Fibroblast of lung (primary cell): Measurements from ENCODE around the gene NES.

Experiments
- CTCF ChIP-seq, 2 donors: IDR thresholded peaks in 1 of 2; conservative IDR thresholded peaks in 1 of 2; 1 replicate in 1 of 2; 2 replicates in 1 of 2; pipeline ENCODE4 v1.5.1; 2011 to 2012; ENCODE audit warnings: low read length in 2 of 2, control low read depth in 1 of 2, inconsistent platforms in 1 of 2, low read depth in 1 of 2, mild to moderate bottlenecking in 1 of 2
- EZH2 ChIP-seq: IDR thresholded peaks from 2 replicates; pipeline ENCODE4 v1.5.1; 2012; ENCODE audit warnings: low read length, control low read depth, mild to moderate bottlenecking; ENCODE audit errors: missing control alignments

- no peak for TF ChIP-seq CTCF (conservative IDR thresholded peaks at IDR 0.05 in 1 of 2, IDR thresholded peaks at IDR 0.05 in 1 of 2; ENCODE audit: low read depth in 1 of 2, low read length in 2 of 2)
- no peak for TF ChIP-seq EZH2
These were observed 1.7 kb downstream of the NES start for GRCh38 chr1:156675210-156676113.
